IPS-18a (cell line): ENCODE measurements around the gene RECQL5.

ENCODE experiments used
- H3K27ac ChIP-seq: one replicate; pipeline ENCODE4 v1.5.1; 2013; ENCODE audit warnings: low read length
- H3K27me3 ChIP-seq: one replicate; pipeline ENCODE4 v1.6.1; 2013; ENCODE audit warnings: mild to moderate bottlenecking, low read length; ENCODE audit not compliant: control insufficient read depth, insufficient read depth
- H3K36me3 ChIP-seq: one replicate; pipeline ENCODE4 v1.6.1; 2013; ENCODE audit warnings: low read depth, low read length; ENCODE audit not compliant: control insufficient read depth
- H3K4me1 ChIP-seq: one replicate; pipeline ENCODE4 v1.6.1; 2013; ENCODE audit warnings: low read depth, low read length; ENCODE audit not compliant: control insufficient read depth
- H3K4me3 ChIP-seq: one replicate; pipeline ENCODE4 v1.5.1; 2013; ENCODE audit warnings: low read length
- H3K9ac ChIP-seq: one replicate; pipeline ENCODE4 v1.6.1; 2013; ENCODE audit warnings: mild to moderate bottlenecking, low read length, moderate library complexity
- H3K9me3 ChIP-seq: one replicate; pipeline ENCODE4 v1.6.1; 2013; ENCODE audit warnings: low read depth, low read length; ENCODE audit not compliant: control insufficient read depth

RECQL5 gene

DNA sequence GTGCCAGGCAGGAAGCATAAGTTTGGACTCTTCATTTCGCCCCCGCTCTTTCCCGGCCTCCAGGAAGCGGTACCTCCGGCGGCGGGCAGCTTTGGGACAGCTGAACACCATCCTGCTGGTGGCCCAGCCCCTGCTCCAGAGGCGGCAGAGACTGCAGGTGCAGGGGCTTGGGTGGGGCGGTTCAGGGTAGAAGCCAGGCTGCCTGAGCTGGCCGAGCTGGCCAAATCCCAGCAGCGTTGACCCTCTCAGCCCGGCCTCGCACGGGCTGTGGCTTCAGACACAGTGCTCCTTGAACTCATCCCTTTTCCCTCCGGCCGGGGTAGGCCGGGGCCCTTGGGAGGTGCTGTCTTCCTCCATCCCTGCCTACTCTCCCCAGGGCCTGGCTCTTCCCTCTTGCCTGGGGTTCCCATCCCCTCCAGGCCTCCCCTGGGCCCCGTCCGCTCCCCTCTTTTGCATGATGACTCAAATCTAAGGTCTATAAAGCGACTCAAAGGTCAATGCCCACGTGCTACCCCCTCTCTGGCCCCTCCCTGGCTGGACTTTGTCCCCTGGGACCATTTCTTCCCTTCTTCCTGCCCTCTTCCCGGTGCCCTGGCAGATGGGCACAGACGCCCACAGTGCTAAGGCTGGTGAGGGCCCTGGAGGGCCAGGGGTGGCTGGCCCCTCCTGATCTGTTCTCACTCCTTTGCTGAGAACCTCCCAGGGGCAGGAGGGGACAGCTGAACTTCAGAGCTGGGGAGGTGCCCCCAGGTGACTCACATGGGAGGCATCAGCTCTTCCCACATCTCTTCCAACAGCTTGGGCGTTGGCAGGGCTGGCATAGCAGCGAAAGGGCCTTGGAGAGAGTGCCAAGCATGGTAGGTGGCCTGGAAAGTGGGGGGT lies 56.6 kb downstream of the RECQL5 start:
- Histone ChIP-seq H3K4me3 (no peak overlapping the region), H3K9me3 (no peaks in the 10 kb centered on the region), H3K9ac (no peak overlapping the region), H3K27me3 (no peaks in the 10 kb centered on the region), H3K27ac (no peak overlapping the region), H3K4me1 (no peaks in the 10 kb centered on the region), H3K36me3 (no peaks in the 10 kb centered on the region)

GRCh38 chr17:75607086-75607485 lies 59.9 kb downstream of the RECQL5 start:
- Histone ChIP-seq H3K27me3 (no peaks in the 10 kb centered on the region), H3K27ac (no peak overlapping the region), H3K36me3 (no peaks in the 10 kb centered on the region), H3K4me3 (no peak overlapping the region), H3K9ac (no peak overlapping the region), H3K9me3 (no peaks in the 10 kb centered on the region), H3K4me1 (no peaks in the 10 kb centered on the region)

DNA sequence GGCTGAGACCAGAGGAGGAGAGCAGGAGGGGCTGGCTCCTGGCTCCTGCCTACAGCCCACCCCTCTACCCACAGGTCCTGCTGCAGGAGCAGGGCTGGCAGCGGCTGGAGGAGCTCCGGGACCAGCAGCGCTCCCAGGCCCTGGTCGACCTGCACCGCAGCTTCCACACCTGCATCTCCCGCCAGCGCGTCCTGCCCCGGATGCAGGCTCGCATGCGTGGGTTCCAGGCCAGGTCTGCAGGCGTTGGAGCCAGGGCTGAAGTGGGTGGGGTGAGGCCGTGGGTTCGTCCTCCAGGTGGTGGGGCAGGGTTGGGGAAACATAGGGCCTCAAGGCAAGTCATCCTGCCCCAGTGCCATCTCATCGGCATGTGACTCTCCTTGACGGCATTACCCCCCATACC lies 61.2 kb downstream of the RECQL5 start:
- no peaks in the 10 kb centered on the region for H3K27me3 ChIP-seq
- H3K36me3 ChIP-seq, result no peaks in the 10 kb centered on the region
- H3K4me3 ChIP-seq, result no peak overlapping the region
- H3K9me3 ChIP-seq, result no peaks in the 10 kb centered on the region
- no peak overlapping the region for H3K9ac ChIP-seq
- H3K27ac ChIP-seq, result no peak overlapping the region
- no peaks in the 10 kb centered on the region for H3K4me1 ChIP-seq

DNA sequence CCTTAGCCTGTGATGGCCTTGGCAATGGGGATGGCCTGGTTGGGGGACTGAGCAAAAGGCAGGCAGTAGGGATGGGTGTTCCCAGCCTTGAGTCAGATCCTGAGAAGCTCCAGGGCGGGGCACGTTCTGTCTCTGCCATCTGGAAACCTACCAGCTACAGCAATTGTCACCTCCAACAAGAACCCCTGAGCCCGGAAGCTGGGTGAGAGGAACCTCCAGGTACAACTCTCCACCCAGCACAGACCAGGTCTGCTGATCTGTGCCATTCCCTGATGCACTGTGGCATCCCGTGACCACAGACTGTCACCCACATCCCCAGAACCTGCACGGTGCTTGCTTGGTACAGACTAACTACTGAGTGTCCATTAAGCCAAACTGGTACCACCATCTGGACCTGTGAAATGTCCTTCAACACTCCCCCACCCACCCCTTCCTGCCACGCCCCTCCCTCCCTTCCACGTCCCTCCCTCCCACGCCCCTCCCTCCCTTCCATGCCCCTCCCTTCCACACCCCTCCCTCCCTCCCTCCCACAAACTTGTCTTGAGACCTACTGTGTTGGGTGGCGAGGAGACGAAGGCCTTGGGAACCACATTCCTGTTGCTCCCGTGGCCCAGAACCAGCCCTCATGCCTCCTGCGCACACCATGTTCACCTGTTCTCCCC lies 62.8 kb downstream of the RECQL5 start:
- Histone ChIP-seq H3K4me3 (no peak overlapping the region), H3K9me3 (no peaks in the 10 kb centered on the region), H3K36me3 (no peaks in the 10 kb centered on the region), H3K4me1 (no peaks in the 10 kb centered on the region), H3K9ac (no peak overlapping the region), H3K27me3 (no peaks in the 10 kb centered on the region), H3K27ac (no peak overlapping the region)

GRCh38 chr17:75603123-75603522 lies 63.8 kb downstream of the RECQL5 start:
- Histone ChIP-seq H3K27ac (no peak overlapping the region), H3K9ac (no peak overlapping the region), H3K4me3 (no peak overlapping the region)

DNA sequence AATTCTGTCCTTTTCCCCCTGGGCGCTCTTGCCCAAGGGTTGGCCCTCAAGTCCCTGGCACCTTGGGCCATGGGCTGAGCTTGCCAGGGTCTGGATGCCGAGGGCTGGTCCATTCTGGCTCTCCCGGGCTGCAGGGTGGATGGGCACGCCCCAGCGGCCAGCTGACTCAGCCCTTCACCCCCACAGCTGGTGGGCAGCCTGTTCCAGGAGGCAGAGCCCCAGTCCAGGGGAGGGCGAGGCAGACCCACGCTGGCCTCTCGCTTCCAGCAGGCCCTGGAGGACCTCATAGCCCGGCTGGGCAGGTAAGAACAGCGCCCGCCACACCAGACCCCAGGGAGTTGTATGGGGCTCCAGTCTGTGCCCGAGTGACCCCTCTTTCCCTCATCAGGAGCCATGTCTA lies 64.3 kb downstream of the RECQL5 start:
- Histone ChIP-seq H3K9me3 (no peaks in the 10 kb centered on the region), H3K27ac (no peak overlapping the region), H3K4me1 (no peaks in the 10 kb centered on the region), H3K27me3 (no peaks in the 10 kb centered on the region), H3K4me3 (no peak overlapping the region), H3K36me3 (no peaks in the 10 kb centered on the region), H3K9ac (no peak overlapping the region)

More at GRCh38 chr17:75603123-75603522, 63.8 kb downstream of the RECQL5 start:
- Histone ChIP-seq H3K27me3 (no peaks in the 10 kb centered on the region), H3K9me3 (no peaks in the 10 kb centered on the region), H3K36me3 (no peaks in the 10 kb centered on the region), H3K4me1 (no peaks in the 10 kb centered on the region)

DNA sequence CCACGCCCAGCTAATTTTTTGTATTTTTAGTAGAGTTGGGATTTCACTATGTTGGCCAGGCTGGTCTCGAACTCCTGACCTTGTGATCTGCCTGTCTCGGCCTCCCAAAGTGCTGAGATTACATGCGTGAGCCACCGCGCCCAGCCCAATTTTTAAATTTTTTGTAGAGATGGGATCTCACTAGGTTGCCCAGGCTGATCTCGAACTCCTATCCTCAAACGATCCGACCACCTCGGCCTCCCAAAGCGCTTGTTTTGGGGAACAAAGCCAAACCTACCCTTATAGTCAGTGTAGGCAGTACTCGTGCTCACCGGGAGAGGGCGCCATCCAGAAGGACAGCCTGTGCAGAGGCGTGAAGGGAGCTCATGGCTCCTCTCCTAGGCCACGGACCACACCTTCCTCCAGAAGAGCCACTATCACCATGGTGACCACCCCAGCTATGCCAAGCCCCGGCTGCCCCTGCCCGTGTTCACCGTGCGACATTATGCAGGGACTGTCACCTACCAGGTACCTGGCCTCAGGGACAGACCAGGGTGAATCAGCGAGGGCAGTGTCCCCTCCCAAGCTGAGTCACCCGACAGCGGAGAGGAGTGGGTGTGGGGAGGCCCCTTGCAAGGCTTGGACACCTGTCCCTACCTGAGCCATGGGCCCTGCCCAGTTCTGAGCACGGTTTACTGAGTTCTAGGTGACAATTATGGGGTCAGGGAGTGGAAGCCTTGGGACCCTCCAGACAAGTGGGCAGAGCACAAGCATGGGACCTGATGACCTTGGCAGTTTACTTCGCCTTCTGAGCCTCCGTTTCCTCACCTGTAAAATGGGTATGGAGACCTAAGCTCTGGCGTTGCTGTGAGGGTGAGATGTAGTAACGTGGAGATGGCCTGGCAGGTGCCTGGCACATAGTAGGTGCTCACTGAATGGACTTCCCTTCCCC lies 65.6 kb downstream of the RECQL5 start:
- Histone ChIP-seq H3K27ac (no peak overlapping the region), H3K9ac (no peak overlapping the region), H3K36me3 (no peaks in the 10 kb centered on the region), H3K4me1 (no peaks in the 10 kb centered on the region), H3K4me3 (no peak overlapping the region), H3K9me3 (no peaks in the 10 kb centered on the region), H3K27me3 (no peaks in the 10 kb centered on the region)

- H3K4me3 ChIP-seq, result no peak overlapping the region
- H3K9me3 ChIP-seq, result no peaks in the 10 kb centered on the region
- H3K36me3 ChIP-seq, result no peaks in the 10 kb centered on the region
- H3K27me3 ChIP-seq, result no peaks in the 10 kb centered on the region
- no peak overlapping the region for H3K9ac ChIP-seq
- H3K27ac ChIP-seq, result no peak overlapping the region
- no peaks in the 10 kb centered on the region for H3K4me1 ChIP-seq
Measured at GRCh38 chr17:75596320-75597087, 70.5 kb downstream of the RECQL5 start.

GRCh38 chr17:75595920-75596313 lies 71.0 kb downstream of the RECQL5 start:
- no peaks in the 10 kb centered on the region for H3K27me3 ChIP-seq
- H3K9ac ChIP-seq, result no peak overlapping the region
- H3K9me3 ChIP-seq, result no peaks in the 10 kb centered on the region
- no peaks in the 10 kb centered on the region for H3K36me3 ChIP-seq
- no peak overlapping the region for H3K27ac ChIP-seq
- no peaks in the 10 kb centered on the region for H3K4me1 ChIP-seq
- H3K4me3 ChIP-seq, result no peak overlapping the region

GRCh38 chr17:75595284-75595919 lies 71.6 kb downstream of the RECQL5 start:
- H3K27ac ChIP-seq, result no peak overlapping the region
- no peak overlapping the region for H3K4me3 ChIP-seq
- H3K9ac ChIP-seq, result no peak overlapping the region
- H3K9me3 ChIP-seq, result no peaks in the 10 kb centered on the region
- H3K36me3 ChIP-seq, result no peaks in the 10 kb centered on the region
- no peaks in the 10 kb centered on the region for H3K4me1 ChIP-seq
- no peaks in the 10 kb centered on the region for H3K27me3 ChIP-seq
